Effector CD4-positive, alpha-beta T cell (primary cell): Measurements from ENCODE around the gene AEBP1.
"Not testable (repeated sequence)": the region's sequence is repeated elsewhere in the genome, so short reads cannot be mapped to it uniquely, and the experiment has no call there.

Source experiments
- DNase-seq: peaks from one replicate; pipeline ENCODE4 v3.0.0-alpha.2; 2020

Gene AEBP1

DNA sequence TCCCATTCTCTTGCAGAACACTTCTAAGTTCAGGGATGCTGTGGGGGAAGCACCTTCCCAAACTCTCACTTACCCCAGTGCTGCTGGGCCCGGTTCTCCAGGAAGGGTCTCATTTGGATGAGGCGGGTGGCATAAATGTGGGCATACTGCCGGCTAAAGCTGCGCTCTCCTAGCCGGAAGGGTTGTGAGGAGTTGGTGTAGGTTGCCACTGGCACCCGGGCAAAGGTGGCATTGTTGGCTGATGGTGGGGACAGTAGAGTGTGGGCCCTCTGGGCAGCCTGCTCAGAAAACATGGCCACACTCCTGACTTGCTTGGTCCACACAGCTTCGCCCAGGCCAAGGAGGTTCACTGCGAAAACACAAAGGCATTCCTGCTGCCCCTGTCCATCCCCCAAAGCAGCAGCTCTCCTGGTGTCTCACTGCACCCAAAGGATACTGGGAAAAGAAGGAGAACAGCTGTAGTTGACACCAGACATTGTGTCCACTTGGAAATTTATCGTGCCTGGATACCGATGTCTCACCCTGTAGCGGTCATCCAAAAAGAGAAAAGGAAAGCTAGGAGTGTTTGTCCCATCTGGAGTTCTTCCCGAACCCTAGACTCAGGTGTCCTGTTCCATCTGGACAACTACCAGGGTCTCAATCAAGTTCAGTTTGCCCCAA is 17.7 kb downstream of the AEBP1 start:
- no peak for DNase-seq

DNA sequence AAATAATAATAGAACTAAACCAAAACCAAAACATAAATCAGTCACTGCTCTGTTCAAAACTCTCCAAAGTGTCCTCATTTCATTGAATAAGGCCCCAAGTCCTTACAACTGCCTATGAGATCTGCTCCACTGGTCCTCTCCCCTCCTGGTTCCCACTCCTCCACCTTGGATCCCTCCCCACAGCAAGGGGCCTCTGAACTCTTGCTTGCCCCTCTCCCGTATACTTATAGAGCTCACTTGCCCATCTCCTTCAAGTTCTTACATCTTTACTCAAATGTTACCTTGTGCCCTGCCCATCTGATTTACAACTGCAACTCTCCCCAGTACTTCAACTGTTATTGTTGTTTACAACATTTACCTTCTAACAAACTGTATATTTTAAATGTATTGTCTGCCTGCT is 18.4 kb downstream of the AEBP1 start:
- DNase-seq = no peak

DNA sequence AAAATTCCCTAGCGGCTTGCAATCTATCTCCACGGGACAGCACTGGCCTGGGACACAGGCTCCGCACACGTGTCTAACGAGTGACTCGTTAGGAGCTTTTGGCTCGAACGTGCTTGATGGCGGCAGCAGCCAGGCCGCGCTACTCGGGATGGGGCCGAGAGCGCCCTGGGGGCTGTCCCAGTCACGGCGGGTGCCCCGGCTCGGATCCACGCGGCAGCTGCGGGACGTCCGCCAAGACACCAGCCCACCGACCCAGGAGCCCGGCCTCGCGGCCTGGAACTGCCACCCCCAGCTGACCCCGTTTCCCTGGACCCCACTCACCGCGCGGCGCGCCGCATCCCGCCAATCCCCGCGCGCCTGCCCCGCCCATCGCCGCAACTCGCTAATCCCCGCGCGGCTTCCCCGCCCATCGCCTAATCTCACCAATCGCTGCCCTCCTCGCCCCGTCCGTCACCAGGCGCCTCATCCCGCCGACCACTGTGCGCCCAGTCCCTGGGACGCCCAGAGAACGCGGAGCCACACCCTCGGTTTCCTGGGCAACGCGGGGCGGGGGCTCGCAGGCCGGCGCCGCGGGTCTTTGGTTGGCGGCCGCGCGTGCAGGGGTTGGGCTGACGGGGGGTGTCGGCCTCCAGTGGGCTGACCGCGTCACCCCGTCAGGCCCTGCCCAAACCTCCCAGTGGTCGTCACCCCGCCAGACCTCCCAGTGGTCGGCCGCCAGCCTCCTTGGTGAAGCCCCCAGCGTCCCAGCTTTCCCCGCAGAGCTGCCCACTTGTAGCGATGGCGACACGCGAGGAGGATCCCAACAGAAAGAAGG is 19.3 kb downstream of the AEBP1 start, which contains the start of gene POLD2:
Gene POLD2, minus strand, starts transcription at position 359 of the 814 bp plus-strand sequence. CDS start 1,495 bp downstream, outside the sequence.
- peak; percentile 96 for DNase-seq

DNA sequence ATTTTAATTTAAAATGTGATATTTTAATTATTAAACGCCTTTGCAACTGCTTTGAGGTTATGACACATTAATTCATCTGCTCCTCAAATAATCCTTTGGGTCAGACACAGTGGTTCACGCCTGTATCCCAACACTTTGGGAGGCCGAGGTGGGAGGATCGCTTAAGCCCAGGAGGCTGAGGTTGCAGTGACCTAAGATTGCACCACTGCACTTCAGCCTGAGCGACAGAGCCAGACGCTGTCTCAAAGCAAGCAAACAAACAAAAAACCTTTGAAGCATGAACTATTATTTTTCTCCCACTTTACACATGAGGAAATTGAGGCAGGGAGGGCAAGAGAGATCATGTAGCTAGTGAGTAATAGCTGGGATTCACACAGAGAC is 20.7 kb downstream of the AEBP1 start:
- DNase-seq = no peak

DNA sequence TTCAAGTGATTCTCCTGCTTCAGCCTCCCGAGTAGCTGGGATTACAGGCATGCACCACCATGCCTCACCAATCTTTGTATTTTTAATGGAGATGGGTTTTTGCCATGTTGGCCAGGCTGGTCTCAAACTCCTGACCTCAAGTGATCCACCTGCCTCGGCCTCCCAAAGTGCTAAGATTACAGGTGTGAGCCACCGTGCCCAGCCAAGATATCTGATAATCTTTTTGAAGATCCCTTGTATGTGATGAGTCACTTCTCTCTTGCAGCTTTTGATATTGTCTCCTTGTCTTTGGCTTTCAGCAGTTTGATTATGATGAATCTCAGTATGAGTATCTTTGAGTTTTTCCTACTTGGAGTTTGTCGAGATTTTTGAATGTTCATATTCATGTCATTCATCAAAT is 22.4 kb downstream of the AEBP1 start:
- not testable (repeated sequence) for DNase-seq

DNA sequence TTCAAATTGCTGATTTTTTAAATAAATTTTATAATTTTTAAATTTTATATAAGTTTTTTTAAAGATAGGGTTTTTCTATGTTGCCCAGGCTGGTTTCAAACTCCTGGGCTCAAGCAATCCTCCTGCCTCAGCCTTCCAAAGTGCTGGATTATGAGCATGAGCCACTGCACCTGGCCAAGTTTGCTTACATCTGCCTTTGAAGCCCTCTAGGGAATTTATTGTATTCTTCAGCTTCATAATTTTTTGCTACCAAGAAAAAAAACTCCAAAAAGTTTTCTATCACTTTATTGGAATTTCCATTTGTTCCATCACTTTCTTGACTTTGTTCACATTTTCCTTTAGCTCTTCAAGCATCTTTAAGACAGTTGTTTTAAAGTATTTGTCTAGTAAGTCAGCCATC is 23.0 kb downstream of the AEBP1 start:
- no peak for DNase-seq

DNA sequence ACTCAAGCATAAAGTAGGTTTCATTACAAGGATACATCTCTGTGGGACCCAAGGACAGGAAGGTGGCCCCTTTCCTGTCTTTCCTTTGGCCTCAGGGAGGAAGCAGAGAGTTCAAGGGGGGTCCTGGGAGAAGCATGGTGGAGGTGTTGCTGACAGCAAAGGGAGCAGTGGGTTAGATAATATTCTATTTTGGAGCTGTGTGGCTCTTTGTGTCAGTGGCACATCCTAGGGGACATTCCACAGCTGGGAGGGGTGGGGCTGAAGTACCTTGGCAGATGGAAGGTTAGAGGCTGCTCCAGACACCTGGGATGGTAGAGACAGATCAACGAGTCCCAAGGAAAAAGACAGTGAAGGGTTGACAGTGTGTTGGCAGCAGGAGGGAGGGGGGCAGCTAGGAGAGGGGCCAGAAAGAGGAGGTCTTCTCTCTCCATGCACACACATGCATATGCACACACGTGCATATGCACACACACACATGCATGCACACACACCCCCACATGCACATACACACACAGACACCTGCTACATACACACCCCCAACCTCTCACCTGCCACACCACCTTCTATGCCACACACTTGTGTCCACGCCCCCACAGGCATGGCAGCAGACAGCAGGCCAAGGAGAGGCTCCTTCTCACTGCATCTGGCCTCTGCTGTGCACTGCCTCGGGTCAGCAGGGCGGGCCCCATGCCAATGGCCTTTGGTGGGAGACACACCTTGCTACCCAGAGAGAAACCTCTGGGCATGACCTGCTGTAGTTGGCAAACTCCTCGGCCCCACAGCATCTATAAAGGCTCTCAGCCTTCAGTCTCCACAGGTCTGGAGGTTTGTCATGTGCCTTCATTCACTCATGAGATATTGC is 24.8 kb downstream of the AEBP1 start:
- DNase-seq = no peak

DNA sequence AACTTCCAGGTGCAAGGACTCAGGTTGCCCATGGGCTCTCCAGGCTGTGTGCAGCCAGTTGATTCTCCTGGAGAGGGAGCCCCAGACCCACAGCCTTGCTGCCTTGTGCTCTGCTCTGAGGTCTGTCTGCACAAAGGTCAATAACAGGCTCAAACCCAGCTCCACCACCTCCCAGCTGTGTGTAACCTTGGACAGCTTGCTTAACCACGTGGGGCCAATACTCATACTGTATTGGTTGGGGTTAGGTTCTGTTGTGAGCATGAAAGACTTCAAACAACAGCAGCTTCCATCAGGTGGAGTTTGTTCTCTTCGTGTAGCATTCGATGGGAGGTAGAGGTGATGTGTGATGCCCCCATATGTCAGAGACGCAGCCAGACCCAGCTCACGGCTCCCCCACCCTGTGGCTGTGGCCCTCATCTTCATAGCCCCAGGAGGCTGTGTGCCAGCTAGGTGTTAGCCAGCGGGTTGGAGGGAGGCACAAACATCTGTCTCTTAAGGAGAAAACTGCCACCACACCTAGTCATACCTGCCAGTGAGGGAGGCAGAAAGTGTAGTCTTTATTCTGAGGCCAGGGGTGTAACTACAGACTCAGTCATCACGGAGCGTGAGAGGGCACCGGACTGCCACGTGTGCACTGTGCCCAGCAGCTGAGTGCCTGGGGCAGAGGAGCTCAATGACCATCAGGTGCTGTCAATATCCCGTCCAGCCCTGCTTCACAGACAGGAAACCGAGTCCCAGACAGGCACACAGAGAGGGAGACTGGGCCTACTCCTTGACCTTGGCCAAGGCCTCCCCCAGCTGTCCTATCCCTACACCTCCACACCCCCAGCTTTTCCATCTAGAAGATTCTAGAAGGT is 27.3 kb downstream of the AEBP1 start:
- no peak for DNase-seq

DNA sequence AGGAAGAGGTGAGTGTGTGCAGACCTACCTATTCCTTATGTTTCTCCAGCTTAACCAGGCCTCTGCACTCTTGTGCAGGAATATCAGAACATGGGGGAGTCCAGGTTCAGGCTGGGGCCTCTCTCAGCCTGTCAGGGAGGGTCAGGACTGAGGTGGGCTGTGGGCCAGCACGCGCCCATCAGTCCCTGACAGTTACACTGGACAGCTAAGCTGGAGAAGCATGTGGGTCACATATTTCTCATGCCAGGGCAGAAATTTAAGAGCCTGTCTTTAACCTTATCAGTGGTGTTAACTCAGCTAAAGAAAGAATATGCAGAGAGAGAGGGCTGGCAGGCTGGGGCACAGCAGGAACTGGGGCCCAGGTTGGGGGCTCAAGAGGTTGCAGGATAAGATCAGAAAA is 27.9 kb downstream of the AEBP1 start:
- DNase-seq = no peak

DNA sequence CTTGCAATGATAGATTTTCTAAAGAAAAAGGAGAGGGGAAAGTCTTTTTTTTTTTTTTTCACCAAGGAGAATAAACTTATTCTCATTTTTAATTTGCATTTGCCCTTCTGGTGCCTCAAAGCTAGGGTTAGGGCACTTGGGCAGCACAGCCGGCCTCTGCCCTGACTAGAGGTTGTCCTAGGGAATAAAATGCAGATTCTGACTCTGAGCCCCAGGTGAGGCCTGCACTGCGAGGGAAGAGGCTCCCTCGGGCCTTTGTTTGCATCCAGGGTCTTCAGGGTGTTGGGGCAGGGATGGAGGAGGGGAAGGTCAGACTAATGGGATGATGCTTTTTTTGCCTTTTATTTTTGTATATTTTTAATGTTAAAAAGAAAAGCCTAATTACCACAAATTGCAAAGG is 29.1 kb downstream of the AEBP1 start:
- no peak for DNase-seq

DNA sequence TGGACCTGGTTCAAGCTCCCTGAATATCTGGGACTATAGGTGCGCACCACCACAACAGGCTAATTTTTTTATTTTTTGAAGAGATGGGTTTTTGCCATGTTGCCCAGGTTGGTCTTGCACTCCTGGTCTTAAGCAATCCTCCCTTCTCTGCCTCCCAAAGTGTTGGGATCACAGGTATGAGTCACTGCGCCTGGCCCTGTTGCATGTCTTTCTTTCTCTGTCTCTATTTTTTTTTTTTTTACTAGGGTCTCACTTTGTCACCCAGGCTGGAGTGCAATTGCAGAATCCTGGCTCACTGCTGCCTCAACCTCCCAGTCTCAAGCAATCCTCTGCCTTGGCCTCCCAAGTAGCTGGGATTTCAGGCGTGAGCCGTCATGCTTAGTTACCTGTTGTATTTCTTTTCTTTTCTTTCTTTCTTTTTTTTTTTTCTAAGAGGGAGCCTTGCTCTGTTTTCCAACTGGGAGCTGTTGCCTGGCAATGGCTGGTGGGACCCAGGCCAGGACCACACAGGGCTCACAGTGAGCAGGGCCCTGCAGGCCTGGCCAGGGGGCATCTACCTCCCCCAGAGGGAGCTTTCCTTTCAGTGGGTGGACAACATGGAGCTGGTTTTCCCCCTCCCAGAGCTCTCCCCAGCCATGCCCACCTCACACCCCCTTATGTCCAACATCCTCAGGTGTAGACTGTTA is 30.9 kb downstream of the AEBP1 start:
- no peak for DNase-seq

DNA sequence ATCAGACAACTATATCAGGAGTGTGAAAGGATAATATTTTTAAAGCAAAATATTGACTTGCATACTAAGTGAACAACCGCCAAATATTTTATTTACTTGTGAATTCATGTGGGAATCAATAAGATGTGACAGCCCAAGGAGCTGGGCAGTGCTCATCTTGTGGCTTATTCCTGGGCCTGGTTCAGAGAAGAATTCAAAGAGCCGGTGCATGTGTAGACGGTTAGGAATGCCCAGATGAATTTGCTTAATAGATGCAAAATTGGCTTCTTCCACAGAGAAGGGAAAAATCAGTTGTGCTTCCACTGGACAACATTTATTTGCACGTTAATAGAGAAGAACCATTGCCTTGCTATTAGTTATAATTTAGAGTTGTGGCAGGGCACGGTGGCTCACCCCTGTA is 32.6 kb downstream of the AEBP1 start:
- DNase-seq = no peak

DNA sequence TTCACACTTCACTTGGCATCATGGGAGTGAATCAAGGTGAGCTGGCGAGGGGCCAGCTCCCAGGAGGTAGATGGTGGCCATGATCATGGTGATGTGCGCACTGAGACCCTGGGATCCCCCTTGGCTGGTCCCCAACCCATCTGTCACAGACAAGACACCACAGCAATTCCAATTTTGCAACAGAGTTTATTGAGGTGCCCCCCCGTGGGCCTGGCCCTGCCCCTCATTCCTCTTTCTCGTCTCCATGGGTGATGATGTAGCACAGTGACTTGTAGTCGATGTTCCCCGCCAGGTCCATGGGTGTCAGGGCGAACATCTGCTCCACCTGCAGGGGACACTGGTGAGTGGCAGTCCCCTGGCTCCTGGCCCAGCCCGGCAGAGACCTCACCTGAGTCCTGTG is 34.6 kb downstream of the AEBP1 start:
- no peak for DNase-seq

DNA sequence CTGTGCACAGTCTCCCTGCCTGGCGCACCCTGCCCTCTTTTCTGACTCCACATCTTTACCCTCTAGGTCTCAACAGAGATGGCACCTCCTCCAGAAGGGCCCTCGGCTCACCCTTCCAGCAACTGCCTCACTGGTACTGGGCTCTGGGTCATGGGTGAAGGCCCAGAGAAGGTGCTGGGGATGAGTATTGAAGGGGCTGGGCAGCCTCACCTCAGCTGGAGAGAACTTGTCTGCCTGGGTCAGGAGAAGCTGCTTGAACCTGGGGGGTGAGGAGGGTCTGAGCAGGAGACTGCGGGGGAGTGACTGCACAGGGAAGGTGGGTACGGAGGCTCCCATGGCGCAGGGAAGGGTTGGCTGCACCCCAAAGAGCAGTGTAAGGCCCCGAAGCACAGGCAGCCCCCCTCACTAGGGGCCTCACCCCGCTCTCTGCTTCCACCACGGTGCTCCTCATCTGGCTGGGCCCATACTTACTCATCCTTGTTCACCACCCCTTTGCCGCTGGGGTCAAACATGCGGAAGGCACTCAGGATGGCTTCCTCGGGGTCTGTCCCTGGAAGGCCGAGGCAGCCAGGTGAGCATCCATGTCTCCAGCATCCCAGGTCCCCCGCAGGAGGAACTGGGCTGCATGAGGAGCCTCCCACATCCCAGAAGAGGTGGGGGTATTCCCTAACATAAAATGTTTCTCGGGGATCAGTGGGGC is 35.3 kb downstream of the AEBP1 start:
- no peak for DNase-seq

DNA sequence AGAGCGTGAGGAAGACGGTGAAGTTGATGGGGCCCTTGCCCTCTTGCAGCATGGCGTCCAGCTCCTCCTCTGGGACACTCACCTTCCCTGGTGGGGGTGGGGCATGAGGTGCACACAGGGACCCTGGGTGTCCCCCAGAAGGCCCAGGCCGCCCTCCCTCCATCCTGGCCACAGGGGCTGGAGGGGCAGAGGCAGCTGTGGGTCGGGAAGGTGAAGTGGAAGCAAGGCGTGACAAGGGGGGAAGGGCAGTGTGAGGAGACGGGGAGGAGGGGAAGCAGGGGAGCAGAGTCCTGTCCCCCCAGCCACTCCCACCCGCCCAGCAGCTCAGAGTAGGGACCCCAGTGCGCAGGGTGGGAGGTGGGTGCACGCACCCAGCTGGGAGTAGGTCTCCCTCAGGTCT is 36.2 kb downstream of the AEBP1 start:
- DNase-seq = no peak

DNA sequence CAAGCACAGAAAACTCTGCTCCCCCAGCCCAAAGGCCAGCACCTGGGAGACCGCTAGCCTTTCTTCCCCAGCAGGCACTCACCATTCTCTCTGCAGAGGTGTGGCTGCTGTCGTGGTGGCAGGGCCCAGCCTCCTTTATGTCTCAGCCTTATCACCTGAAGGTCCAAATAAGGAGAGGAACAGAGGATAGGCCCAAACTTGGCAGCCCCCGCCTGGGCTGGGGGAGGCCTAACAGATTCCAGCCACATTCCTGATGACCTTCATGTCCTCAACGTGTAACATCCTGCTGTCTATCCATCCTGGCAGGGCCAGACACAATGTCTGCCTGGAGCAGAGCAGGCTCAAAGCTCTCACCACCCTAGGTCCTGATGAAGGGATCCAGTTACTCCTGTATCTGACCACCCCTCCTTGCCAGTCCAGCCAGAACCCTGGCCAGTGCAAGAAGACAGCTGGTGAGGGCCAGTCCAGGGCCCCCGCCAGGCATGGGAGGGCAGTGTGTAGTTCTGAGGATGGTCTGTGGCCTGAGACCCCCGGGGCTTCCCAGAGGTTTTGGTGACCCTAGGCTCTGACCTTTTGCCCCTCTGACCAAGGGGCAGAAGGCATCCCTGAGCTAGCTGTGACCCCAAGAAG is 37.2 kb downstream of the AEBP1 start, which contains the start of gene MYL7:
Gene MYL7, minus strand, starts transcription at position 112 of the 630 bp plus-strand sequence. Its CDS starts 27 bp downstream, at position 85.
- no peak for DNase-seq

DNA sequence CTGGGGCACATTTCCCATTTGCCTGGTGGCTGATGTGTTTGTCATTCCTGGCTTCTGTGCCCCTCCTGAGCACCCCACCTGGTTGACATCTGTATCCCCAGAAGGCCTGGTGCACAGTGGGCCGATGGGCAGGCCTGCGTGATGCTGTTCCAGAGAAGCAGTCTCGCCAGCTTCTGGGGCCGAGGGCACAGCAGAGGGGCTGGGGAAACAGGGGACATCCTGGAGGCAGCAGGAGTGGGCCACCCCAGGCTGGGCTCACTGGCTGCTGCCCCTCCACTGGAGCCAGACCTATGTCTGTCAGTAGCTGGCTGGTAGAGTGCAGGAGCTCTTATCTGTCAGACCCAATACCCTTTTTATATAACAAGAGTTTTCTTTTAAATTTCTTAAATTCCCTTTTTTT is 37.9 kb downstream of the AEBP1 start:
- DNase-seq = no peak

DNA sequence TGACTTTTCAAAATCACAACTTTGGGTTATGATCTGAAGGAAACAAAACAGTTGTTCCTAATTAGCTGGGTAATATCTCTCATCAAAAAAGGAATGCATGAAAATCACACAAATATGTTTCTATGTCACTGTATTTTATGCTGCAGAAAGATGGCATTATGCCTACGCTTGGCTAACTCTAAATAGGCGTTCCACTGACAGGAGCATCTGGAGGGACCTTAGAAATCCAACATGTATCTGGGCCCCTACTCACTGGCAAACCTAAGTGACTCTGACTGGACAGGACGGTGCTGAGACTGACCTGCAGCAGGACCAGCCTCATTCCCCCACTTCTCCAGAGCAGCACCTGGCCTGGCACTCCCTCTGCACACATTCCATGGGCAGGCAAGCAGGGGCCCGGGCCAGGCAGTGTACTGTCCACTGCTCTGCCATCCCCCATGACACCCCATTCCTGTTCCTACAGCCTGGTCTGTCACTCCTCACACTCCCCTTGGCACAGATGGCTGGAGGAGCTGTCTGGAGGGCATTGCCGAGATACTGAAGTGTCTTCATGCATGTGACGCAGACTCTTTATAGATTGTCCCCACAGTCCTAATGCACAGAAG is 39.6 kb downstream of the AEBP1 start:
- DNase-seq = no peak

DNA sequence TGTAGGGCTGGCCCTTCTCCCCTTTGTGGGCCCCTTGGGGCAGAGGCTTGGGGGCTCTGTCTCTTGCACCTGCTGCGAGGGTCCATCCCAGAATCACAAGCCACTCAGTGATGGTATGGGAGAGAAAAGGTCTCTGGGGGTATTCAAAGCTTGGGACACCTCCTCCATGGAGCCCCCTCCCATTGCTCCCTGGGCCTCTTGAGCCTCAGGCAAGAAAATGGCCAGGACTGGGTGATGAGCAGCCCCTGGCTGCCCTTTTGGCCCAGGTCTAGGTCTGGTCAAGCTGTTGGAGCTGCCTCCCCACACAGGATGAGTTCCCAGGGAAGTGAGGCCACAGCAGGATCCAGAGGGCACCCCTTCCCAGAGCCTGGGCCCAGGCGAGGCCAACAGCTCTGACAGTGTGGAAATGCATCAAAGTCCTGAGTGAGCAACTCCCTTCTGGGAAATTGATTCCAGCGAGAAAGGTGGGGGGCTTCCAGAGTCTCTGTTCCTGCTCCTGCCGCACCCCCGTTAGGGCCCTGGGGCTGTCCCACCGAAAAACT is 40.4 kb downstream of the AEBP1 start:
- no peak for DNase-seq

DNA sequence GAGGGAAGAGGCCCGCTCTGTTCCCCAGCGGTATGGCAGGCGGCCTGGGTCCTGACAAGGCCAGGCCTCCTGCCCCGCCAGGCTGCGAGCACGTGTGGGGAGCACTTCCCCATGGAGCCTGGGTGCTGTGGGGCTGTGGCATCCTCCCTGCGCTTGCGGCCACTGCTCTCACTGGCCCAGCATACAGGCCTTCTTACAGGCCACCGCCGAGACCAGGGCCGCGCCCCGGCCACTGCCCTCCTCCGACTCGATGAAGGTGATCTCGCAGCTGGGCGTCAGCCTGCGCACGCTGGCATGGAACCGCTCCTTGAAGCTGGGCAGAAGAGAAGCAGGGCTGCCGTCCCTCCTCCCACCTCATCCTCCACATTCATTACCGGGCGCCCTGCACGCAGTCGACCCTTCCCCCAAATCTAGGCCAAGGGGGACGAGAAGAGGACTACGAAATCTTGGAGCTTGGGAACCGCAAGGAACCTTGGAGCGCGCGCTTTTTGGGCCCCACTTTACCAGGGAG is 40.9 kb downstream of the AEBP1 start:
- DNase-seq = no peak
